Measurements from ENCODE around the gene GNA12.

DNA sequence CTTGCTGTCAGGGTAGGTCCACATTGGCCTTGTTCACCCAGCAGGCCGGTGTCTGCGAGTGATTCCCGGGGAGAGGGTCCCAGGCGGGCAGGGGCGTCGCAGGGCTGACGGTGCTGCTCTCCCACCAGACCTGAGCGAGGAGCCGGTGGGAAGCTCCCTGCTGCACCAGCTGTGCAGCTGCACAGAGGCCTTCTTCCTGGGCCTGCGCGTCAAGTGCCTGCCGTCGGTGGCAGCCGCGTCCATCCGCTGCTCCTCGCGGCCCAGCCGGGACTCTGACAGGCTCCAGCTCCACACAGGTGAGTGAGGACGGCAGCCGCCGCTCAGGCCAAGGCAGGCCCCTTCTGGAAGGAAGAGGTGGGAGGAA lies 141.5 kb downstream of the GNA12 start:
- no peak for TF ChIP-seq EZH2 (IDR thresholded peaks at IDR 0.05; ENCODE audit: insufficient read depth, poor library complexity, severe bottlenecking)
- no peak for TF ChIP-seq EZH2phosphoT487 (IDR thresholded peaks at IDR 0.05; ENCODE audit: insufficient read depth, low read depth)

Data from GM23248 (cell line).